Endodermal cell (in vitro differentiated cells): ENCODE results near the gene EHHADH. TPM values are rescaled to one million over a fixed set of nuclear protein-coding genes. Genes with fewer than 3 reads are reported as not detected.

ENCODE experiments used
- DNase-seq: peaks from one replicate; pipeline ENCODE4 v3.0.0-alpha.2; 2017
- H3K27ac ChIP-seq: 2 replicates; pipeline ENCODE4 v1.5.1; 2013; ENCODE audit warnings: mild to moderate bottlenecking, low read depth, low read length, moderate library complexity
- H3K27me3 ChIP-seq: 2 replicates; pipeline ENCODE4 v1.6.1; 2013; ENCODE audit warnings: mild to moderate bottlenecking, low read length, moderate library complexity; ENCODE audit not compliant: insufficient read depth, control insufficient read depth, poor library complexity, severe bottlenecking
- H3K36me3 ChIP-seq: 2 replicates; pipeline ENCODE4 v1.7.0; 2013; ENCODE audit warnings: mild to moderate bottlenecking, low read length, moderate library complexity; ENCODE audit not compliant: control insufficient read depth, insufficient read depth
- H3K4me1 ChIP-seq: one replicate; pipeline ENCODE4 v1.7.0; 2013; ENCODE audit warnings: low read length; ENCODE audit not compliant: control insufficient read depth, insufficient read depth
- H3K4me3 ChIP-seq: 2 replicates; pipeline ENCODE4 v1.5.1; 2013; ENCODE audit warnings: mild to moderate bottlenecking, low read length, moderate library complexity
- H3K9ac ChIP-seq: 2 replicates; pipeline ENCODE4 v1.6.1; 2013; ENCODE audit warnings: mild to moderate bottlenecking, low read length, moderate library complexity; ENCODE audit not compliant: poor library complexity, severe bottlenecking; ENCODE audit errors: extremely low read depth
- H3K9me3 ChIP-seq: 2 replicates; pipeline ENCODE4 v1.6.1; 2013; ENCODE audit warnings: mild to moderate bottlenecking, low read length, moderate library complexity; ENCODE audit not compliant: control insufficient read depth
- H3K27ac Mint-ChIP-seq: 2 replicates; pipeline ENCODE4 v1.8.0; 2020; ENCODE audit warnings: mixed read lengths
- H3K27me3 Mint-ChIP-seq: 2 replicates; pipeline ENCODE4 v1.8.0; 2021; ENCODE audit warnings: mild to moderate bottlenecking, mixed read lengths; ENCODE audit not compliant: insufficient read depth
- H3K36me3 Mint-ChIP-seq: 2 replicates; pipeline ENCODE4 v1.8.0; 2020; ENCODE audit warnings: low read depth, mixed read lengths
- H3K4me1 Mint-ChIP-seq: 2 replicates; pipeline ENCODE4 v1.8.0; 2020; ENCODE audit warnings: mixed read lengths
- H3K4me3 Mint-ChIP-seq: 2 replicates; pipeline ENCODE4 v1.8.0; 2020; ENCODE audit warnings: mild to moderate bottlenecking, moderate library complexity, mixed read lengths
- H3K9me3 Mint-ChIP-seq: 2 replicates; pipeline ENCODE4 v1.8.0; 2020; ENCODE audit warnings: mild to moderate bottlenecking, mixed read lengths
- CTCF ChIP-seq: fragments of 200-600 bp; sonication (generic); conservative IDR thresholded peaks from 2 replicates; pipeline ENCODE4 v1.5.0; 2021; ENCODE audit warnings: antibody characterized with exemption, mild to moderate bottlenecking
- WGBS, 2 experiments: methylation state at CpG; one replicate each; pipeline versions ENCODE4 v1.1.5 to v1.1.7; 2013; ENCODE audit warnings: missing lambda C conversion rate in 2 of 2, mixed read lengths in 1 of 2; ENCODE audit not compliant: insufficient coverage in 1 of 2, insufficient read length in 1 of 2; 5-methylcytosine and 5-hydroxymethylcytosine counted together
- total RNA-seq, 2 donors: library from RNA; stranded (reverse); fragmentation: NEBNext Ultra II Directional in 1 of 2; extraction: Animal tissue kit (Norgen Biotek cat#: 25700) in 1 of 2; gene quantifications; 2 replicates in 1 of 2; 3 replicates in 1 of 2; pipeline ENCODE4 v1.2.1, GENCODE V29; 2021

EHHADH gene
- total RNA-seq, 2 donors from 2014 or later: 58.7 to 79.2 TPM

- Histone ChIP-seq H3K9ac (no peak overlapping the region), H3K9me3 (no peaks in the 10 kb centered on the region), H3K27me3 (peaks cover 4% of the 10 kb centered on the region), H3K4me3 (no peak overlapping the region), H3K27ac (no peak overlapping the region), H3K4me1 (peaks cover 13% of the 10 kb centered on the region), H3K36me3 (no peaks in the 10 kb centered on the region)
- peak; percentile 84 for TF ChIP-seq CTCF
- Mint-ChIP-seq H3K4me3 (no peak overlapping the region), H3K27ac (no peak overlapping the region), H3K9me3 (no peaks in the 10 kb centered on the region), H3K36me3 (no peaks in the 10 kb centered on the region), H3K27me3 (no peaks in the 10 kb centered on the region), H3K4me1 (peaks cover 11% of the 10 kb centered on the region)
- 47% methylated on average over 8 of the region's 10 CpGs; no CpG with 5 or more reads in 1 of the 2 experiments for WGBS, 2 experiments
- DNase-seq: peak; percentile 81
These were observed 77.0 kb downstream of the EHHADH start for GRCh38 chr3:185176750-185177359.

- TF ChIP-seq CTCF: no peak
- Histone ChIP-seq H3K27me3 (peaks cover 4% of the 10 kb centered on the region), H3K27ac (peak overlapping the region; percentile 82), H3K4me1 (peaks cover 13% of the 10 kb centered on the region), H3K36me3 (no peaks in the 10 kb centered on the region), H3K4me3 (peak overlapping the region; percentile 54), H3K9ac (no peak overlapping the region), H3K9me3 (no peaks in the 10 kb centered on the region)
- peak; percentile 77 for DNase-seq
- peak overlapping the region; percentile 86 for H3K27ac Mint-ChIP-seq
- no peaks in the 10 kb centered on the region for H3K27me3 Mint-ChIP-seq
- no peaks in the 10 kb centered on the region for H3K9me3 Mint-ChIP-seq
- no peaks in the 10 kb centered on the region for H3K36me3 Mint-ChIP-seq
- H3K4me1 Mint-ChIP-seq: peaks cover 11% of the 10 kb centered on the region
- peak overlapping the region; percentile 13 for H3K4me3 Mint-ChIP-seq
- 53% methylated on average over 3 to 15 of the region's 15 CpGs for WGBS, 2 experiments
These were observed 78.4 kb downstream of the EHHADH start for GRCh38 chr3:185175370-185175987.

GRCh38 chr3:185172086-185173049, 81.5 kb downstream of the EHHADH start:
- H3K4me3 Mint-ChIP-seq: no peak overlapping the region
- no peak overlapping the region for H3K27ac ChIP-seq
- no peaks in the 10 kb centered on the region for H3K36me3 ChIP-seq
- no peaks in the 10 kb centered on the region for H3K9me3 ChIP-seq
- H3K27ac Mint-ChIP-seq: no peak overlapping the region
- no peak overlapping the region for H3K4me3 ChIP-seq
- no peaks in the 10 kb centered on the region for H3K36me3 Mint-ChIP-seq
- H3K9ac ChIP-seq: no peak overlapping the region
- H3K27me3 ChIP-seq: no peaks in the 10 kb centered on the region
- no peaks in the 10 kb centered on the region for H3K27me3 Mint-ChIP-seq
- WGBS, 2 experiments: 85 to 88% methylated on average over 9 to 11 of the region's 11 CpGs
- H3K4me1 Mint-ChIP-seq: peaks cover 11% of the 10 kb centered on the region
- TF ChIP-seq CTCF: no peak
- no peak for DNase-seq
- no peaks in the 10 kb centered on the region for H3K9me3 Mint-ChIP-seq
- peaks cover 13% of the 10 kb centered on the region for H3K4me1 ChIP-seq
